CD4-positive, alpha-beta T cell treated with Interleukin-6 for 4 hours (primary cell): ENCODE results near the gene SETDB1.
"Not testable (repeated sequence)": the region's sequence is repeated elsewhere in the genome, so short reads cannot be mapped to it uniquely, and the experiment has no call there.

Experiments
- DNase-seq: peaks from one replicate; pipeline ENCODE4 v3.0.0-alpha.2; 2020; ENCODE audit warnings: mixed read lengths

SETDB1 gene

GRCh38 chr1:150926097-150926741, at the start of gene SETDB1:
SETDB1 (plus strand) TSS chr1:150926363; CDS start chr1:150927715, 1,352 bp downstream.
- peak; percentile 93 for DNase-seq

- not testable (repeated sequence) for DNase-seq
Measured at GRCh38 chr1:150878931-150879330, 47.2 kb upstream of the SETDB1 start.

DNA sequence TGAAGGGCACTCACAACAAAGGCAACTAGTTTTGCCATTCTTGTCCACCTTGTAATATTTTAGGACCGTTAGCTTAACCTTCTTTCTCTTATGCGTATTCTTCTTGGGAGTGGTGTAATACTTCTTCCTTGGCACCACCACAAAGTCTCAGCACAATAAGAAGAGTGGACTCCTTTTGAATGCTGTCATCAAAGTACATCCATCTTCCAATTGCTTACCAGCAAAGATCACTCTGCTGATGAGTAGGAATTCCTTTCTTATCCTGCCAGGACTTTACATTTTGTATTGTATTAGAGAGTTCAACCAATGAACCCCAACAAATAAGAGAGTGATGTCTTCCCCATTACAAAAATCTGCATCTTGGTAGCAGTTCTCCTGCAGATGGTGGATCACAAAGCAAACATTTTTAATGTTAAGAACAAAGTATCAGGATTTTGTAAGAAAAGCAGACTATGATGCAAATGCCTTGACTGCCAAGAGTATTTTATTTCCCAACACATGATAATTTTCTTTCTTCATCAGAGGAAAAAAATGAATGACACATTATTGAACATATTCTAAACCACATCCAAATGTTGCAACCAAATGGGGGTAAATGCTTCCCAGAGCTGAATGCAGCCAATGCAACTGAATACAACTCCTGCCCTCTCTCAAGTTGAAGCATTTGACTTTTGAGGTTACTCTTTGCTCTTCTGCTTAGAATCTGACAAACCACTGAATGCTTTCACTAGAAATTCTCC, 44.7 kb upstream of the SETDB1 start:
- no peak for DNase-seq

DNA sequence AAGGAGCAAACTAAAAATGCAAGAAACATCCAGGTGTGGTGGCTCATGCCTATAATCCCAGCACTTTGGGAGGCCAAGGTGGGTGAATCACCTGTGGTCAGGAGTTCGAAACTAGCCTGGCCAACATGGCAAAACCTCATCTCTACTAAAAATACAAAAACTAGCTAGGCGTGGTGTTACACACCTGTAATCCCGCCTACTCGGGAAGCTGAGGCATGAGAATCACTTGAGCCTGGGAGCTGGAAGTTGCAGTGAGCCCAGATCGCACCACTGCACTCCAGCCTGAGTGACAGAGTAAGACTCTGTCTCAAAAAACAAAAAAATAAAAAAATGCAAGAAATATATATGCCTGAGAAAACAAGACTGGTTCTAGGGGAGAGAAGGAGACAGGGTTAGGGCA, 43.0 kb upstream of the SETDB1 start:
- DNase-seq, result not testable (repeated sequence)

- DNase-seq, result no peak
Measured at GRCh38 chr1:150887018-150887417, 39.1 kb upstream of the SETDB1 start, which contains the start of gene CTXND2. CTXND2 (plus strand) TSS chr1:150887136; CDS start chr1:150912315, 25,179 bp downstream.

DNA sequence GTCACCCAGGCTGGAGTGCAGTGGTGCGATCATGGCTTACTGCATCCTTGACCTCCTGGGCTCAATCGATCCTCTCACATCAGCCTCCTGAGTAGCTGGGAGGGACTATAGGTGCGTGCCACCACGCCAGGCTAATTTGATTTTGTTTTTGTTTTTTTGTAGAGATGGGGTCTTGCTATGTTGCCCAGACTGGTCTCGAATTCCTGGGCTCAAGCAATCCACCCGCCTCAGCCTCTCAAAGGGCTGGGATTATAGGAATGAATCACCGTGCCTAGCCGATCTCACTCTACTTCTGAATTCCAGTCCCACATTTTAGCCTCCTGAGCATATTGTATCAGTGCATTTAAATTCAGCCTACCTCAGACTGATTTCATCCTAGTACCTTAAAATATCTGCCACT, 37.4 kb upstream of the SETDB1 start:
- no peak for DNase-seq

DNA sequence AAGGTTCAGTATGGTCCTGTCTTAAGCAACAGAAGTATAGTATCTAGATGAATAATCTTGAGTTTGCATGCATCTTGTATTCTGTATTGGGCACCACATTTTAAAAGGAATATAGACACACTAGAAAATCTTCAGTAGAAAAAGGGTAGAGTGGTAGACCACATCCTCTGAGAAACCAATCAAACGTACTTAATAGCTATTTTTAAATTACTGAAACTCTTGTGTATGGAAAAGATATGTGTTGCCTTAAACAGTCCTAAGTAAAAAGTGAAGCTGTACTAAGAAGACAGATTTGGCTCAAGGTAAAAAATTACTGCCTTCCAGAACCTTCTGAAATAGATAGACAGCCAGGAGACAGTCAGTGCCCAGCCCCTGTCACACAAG, 36.1 kb upstream of the SETDB1 start:
- no peak for DNase-seq

DNA sequence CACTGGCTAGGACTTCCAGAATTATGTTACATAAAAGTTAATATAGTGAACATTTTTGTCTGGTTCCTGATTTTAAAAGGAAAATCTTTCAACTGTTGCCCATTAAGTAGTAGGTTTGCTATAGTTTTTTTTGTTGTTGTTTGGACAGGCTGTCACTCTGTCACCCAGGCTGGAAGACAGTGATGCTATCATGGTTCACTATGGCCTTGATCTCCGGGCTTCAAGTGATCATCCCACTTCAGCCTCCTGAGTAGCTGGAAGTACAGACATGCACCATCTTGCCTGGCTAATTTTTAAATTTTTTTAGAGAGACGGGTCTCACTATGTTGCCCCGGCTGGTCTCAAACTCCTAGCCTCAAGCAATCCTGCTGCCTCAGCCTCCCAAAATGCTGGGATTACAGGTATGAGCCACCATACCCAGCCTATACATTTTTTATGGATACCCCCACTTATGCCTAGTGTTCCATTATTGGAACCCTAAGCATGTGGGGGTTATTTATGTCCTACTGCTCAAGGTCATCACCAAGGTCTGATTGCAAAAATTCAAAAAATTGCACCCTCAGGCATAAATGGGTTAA, 32.7 kb upstream of the SETDB1 start:
- DNase-seq, result no peak

GRCh38 chr1:150895618-150896017, 30.5 kb upstream of the SETDB1 start:
- no peak for DNase-seq

DNA sequence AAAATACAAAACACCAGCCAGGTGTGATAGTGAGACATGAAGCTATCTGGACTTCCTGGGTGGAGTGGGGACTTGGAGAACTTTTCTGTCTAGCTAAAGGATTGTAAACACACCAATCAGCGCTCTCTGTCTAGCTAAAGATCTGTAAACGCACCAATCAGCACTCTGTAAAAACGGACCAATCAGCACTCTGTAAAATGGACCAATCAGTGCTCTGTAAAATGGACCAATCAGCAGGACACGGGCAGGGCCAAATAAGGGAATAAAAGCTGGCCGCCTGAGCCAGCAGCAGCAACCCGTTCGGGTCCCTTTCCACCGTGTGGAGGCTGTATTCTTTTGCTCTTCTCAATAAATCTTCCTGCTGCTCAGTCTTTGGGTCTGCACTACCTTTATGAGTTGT, 26.4 kb upstream of the SETDB1 start:
- DNase-seq, result not testable (repeated sequence)

GRCh38 chr1:150902346-150902745, 23.8 kb upstream of the SETDB1 start:
- no peak for DNase-seq

GRCh38 chr1:150902751-150903150, 23.4 kb upstream of the SETDB1 start:
- DNase-seq, result no peak

GRCh38 chr1:150905301-150905700, 20.9 kb upstream of the SETDB1 start:
- DNase-seq, result no peak

GRCh38 chr1:150906329-150906728, 19.8 kb upstream of the SETDB1 start:
- DNase-seq, result no peak

DNA sequence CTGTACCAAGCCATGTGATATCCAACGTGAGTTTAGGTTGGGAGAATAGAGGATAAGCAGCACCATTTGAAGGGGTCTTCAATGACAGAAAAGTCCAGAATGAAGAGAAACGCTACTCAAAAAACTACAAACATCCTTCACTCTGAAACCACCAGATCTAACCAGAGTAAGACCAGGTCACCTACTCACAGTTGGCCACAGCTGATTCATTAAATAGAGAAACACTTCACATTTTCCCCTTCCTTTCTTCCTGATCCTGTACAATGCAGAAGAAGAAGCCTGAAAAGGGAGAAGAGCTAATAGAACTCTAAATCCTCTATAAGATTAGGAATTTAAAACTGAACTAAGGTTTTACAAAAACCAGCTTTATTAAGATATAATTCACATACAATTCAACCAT, 19.4 kb upstream of the SETDB1 start:
- no peak for DNase-seq

DNA sequence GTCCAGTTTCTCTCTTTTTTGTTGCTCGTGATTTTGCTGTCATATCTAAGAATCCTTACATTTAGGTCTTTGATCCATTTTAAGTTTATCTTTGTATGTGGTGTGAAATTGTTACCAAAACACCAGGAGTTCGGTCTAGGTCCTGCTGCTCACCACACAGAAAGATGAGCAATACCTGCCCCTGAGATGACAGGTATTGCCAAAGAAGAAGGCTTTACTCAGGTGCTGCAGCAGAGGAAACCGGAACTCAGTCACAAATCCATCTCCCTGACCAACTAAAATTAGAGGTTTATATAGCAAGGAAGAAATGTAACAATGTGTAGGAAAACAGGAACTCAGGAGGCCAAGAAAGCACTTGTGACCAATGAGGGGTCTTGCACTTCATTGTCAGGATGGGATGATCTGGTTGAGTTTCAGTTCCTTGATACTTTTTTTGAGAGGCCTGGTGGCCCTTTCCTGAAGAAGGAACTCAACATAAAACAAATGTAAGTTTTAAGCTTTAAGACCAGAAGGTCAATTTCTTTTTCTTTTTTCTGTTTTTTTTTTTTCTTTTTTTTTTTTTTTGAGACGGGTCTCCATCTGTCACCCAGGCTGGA, 16.5 kb upstream of the SETDB1 start:
- no peak for DNase-seq

- DNase-seq, result no peak
Measured at GRCh38 chr1:150912623-150913022, 13.5 kb upstream of the SETDB1 start.

DNA sequence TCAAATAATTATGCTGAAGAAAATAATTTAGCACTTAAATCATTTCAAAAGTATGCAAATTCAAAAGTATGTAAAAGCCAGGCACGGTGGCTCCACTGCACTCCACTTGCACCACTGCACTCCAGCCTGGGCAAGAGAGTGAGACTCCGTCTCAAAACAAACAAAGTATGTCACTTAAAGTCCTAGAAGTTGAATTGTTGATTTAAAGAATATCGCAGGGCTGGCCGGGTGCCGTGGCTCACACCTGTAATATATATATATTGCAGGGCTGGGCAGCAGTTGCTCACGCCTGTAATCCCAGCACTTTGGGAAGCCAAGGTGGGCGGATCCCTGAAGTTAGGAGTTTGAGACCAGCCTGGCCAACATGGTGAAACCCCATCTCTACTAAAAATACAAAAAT, 8.8 kb upstream of the SETDB1 start:
- DNase-seq, result no peak

DNA sequence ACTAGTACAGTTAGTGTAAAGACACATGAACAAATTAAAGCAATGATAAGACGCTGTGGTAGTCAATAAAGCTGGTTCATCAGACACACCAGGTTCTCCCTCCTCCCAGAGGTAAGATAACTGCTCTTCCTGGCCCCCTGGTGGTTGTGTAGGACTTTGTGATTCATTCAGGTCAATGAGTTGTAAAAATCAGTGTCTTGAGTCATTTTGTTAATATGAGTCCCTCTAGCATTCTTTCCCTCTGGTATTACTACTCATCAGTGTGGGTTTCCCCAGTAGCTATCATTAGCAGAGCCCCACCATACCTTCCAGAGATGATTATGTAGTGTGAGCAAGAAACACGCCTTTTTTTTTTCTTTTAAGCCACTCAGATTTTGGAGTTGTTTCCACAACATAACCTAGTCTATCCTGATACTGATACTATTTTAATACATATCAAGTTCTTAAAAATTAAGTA, 3.6 kb upstream of the SETDB1 start:
- peak; percentile 84 for DNase-seq

GRCh38 chr1:150925080-150925479, 1.1 kb upstream of the SETDB1 start:
- DNase-seq, result no peak

- DNase-seq, result no peak
Measured at GRCh38 chr1:150927624-150928023, 1.5 kb downstream of the SETDB1 start.

DNA sequence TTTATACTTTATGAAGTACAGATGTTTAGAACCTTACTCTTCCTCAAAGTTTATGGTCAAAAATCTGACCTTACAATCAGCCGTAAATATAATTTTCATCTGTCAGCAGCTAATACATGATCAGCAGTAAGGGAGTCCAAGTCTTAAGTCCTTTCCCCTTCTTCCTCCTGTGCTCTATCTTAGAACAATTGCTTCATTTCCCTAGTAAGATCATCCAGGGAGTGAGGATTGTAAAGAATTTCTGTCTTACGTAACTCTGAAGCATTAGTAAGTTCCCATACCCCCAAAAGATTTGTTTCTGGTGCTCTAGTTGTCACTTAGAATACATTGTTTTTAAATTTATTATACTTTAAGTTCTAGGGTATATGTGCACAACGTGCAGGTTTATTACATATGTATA, 2.1 kb downstream of the SETDB1 start:
- DNase-seq, result no peak

- not testable (repeated sequence) for DNase-seq
Measured at GRCh38 chr1:150928775-150929174, 2.6 kb downstream of the SETDB1 start.

DNA sequence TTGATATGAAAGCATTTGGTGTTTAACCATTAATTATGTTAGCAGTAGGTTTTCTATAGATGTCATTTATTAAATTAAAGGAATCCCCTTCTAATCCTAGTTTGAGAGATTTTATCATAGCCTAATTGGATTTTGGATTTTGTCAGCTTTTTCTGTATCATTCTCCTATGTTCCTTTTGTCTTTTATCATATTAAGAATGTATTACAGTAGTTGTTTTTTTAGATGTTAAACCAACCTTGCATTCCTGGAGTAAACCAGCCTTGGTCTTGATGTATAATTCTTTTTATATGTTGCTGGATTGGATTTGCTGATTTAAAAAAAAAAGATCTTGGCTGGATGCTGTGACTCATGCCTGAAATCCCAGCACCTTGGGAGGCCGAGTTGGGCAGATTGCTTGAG, 5.6 kb downstream of the SETDB1 start:
- DNase-seq, result no peak
